ENCODE data around the gene TCF7. TPM values are rescaled to one million over a fixed set of nuclear protein-coding genes. Genes with fewer than 3 reads are reported as not detected.

TCF7 gene
- total and polyA plus RNA-seq, 2 donors (not counting 1 experiment from before 2014, with no cell fraction given) = 3.1 to 3.3 TPM

GRCh38 chr5:134139891-134140469 lies 25.5 kb downstream of the TCF7 start:
- no peak overlapping the region for H3K9ac ChIP-seq (ENCODE audit: insufficient read depth, low read length)
- H3K36me3 ChIP-seq (ENCODE audit: control insufficient read depth, insufficient read depth, low read length) = peaks cover 22% of the 10 kb centered on the region
- H2AFZ ChIP-seq (ENCODE audit: low read length) = no peak overlapping the region
- peaks cover 2% of the 10 kb centered on the region for H4K20me1 ChIP-seq (ENCODE audit: control insufficient read depth, extremely low read depth, insufficient read depth, low read length)
- no peak overlapping the region for H3K27ac ChIP-seq (ENCODE audit: insufficient read depth, low read length)
- no peak overlapping the region for H3K4me3 ChIP-seq (replicated peaks in 1 of 4; ENCODE audit: control extremely low read depth in 1 of 4, insufficient read depth in 1 of 4, low read depth in 3 of 4, low read length in 4 of 4)
- no peaks in the 10 kb centered on the region for H3K79me2 ChIP-seq (ENCODE audit: control insufficient read depth, insufficient read depth, low read length)
- DNase-seq (ENCODE audit: low read depth in 2 of 2) = no peak
- TF ChIP-seq EZH2 (IDR thresholded peaks at IDR 0.05; ENCODE audit: low read length, missing control alignments) (no peak), CTCF (conservative IDR thresholded peaks at IDR 0.05 in 1 of 2, IDR thresholded peaks at IDR 0.05 in 1 of 2; ENCODE audit: low read depth in 1 of 2, low read length in 2 of 2) (no peak)
- H3K4me1 ChIP-seq (ENCODE audit: control insufficient read depth, extremely low read depth, insufficient read depth, low read length) = peaks cover 8% of the 10 kb centered on the region
- no peak overlapping the region for H3K4me2 ChIP-seq (ENCODE audit: extremely low read depth, insufficient read depth, low read length)
- H3K9me3 ChIP-seq (ENCODE audit: control insufficient read depth, insufficient read depth, low read depth, low read length) = no peaks in the 10 kb centered on the region
- H3K27me3 ChIP-seq (ENCODE audit: control insufficient read depth, insufficient read depth, low read length) = no peaks in the 10 kb centered on the region

GRCh38 chr5:134140530-134141201 lies 26.2 kb downstream of the TCF7 start:
- peaks cover 2% of the 10 kb centered on the region for H4K20me1 ChIP-seq (ENCODE audit: control insufficient read depth, extremely low read depth, insufficient read depth, low read length)

More at GRCh38 chr5:134140530-134141201, 26.2 kb downstream of the TCF7 start:
- peak; percentile 63 to 66 for DNase-seq (ENCODE audit: low read depth in 2 of 2)
- no peaks in the 10 kb centered on the region for H3K27me3 ChIP-seq (ENCODE audit: control insufficient read depth, insufficient read depth, low read length)
- peaks cover 27% of the 10 kb centered on the region for H3K36me3 ChIP-seq (ENCODE audit: control insufficient read depth, insufficient read depth, low read length)
- H3K4me2 ChIP-seq (ENCODE audit: extremely low read depth, insufficient read depth, low read length) = no peak overlapping the region
- no peaks in the 10 kb centered on the region for H3K79me2 ChIP-seq (ENCODE audit: control insufficient read depth, insufficient read depth, low read length)
- no peak overlapping the region for H3K9ac ChIP-seq (ENCODE audit: insufficient read depth, low read length)
- H3K4me3 ChIP-seq (replicated peaks in 1 of 4; ENCODE audit: control extremely low read depth in 1 of 4, insufficient read depth in 1 of 4, low read depth in 3 of 4, low read length in 4 of 4) = no peak overlapping the region
- no peaks in the 10 kb centered on the region for H3K9me3 ChIP-seq (ENCODE audit: control insufficient read depth, insufficient read depth, low read depth, low read length)
- TF ChIP-seq EZH2 (IDR thresholded peaks at IDR 0.05; ENCODE audit: low read length, missing control alignments) = no peak
- peak; percentile 63 to 77 for TF ChIP-seq CTCF (conservative IDR thresholded peaks at IDR 0.05 in 1 of 2, IDR thresholded peaks at IDR 0.05 in 1 of 2; ENCODE audit: low read depth in 1 of 2, low read length in 2 of 2)
- no peak overlapping the region for H3K27ac ChIP-seq (ENCODE audit: insufficient read depth, low read length)
- no peak overlapping the region for H2AFZ ChIP-seq (ENCODE audit: low read length)
- peaks cover 8% of the 10 kb centered on the region for H3K4me1 ChIP-seq (ENCODE audit: control insufficient read depth, extremely low read depth, insufficient read depth, low read length)

Measured in fibroblast of lung (primary cell).